Activated naive CD4-positive, alpha-beta T cell treated with Interleukin-2 at 50 U/mL for 16 hours (primary cell): ENCODE measurements around the gene MTUS2.

Source experiments
- DNase-seq: peaks from one replicate; pipeline ENCODE4 v3.0.0-alpha.2; 2020

MTUS2 gene

GRCh38 chr13:29536853-29537252 is 716.7 kb downstream of the MTUS2 start:
- no peak for DNase-seq

- no peak for DNase-seq
These were observed 717.9 kb downstream of the MTUS2 start for GRCh38 chr13:29537736-29538651.

GRCh38 chr13:29538652-29539040 is 718.5 kb downstream of the MTUS2 start:
- DNase-seq = no peak

GRCh38 chr13:29539856-29540255 is 719.7 kb downstream of the MTUS2 start:
- no peak for DNase-seq

GRCh38 chr13:29540334-29540733 is 720.2 kb downstream of the MTUS2 start:
- DNase-seq = no peak

GRCh38 chr13:29540799-29541198 is 720.7 kb downstream of the MTUS2 start:
- DNase-seq = no peak

- DNase-seq = no peak
These were observed 721.3 kb downstream of the MTUS2 start for GRCh38 chr13:29541400-29541799.

GRCh38 chr13:29542381-29542780 is 722.2 kb downstream of the MTUS2 start:
- no peak for DNase-seq

- peak; percentile 51 for DNase-seq
These were observed 723.4 kb downstream of the MTUS2 start for GRCh38 chr13:29543230-29544215.

GRCh38 chr13:29545988-29546387 is 725.8 kb downstream of the MTUS2 start:
- no peak for DNase-seq

- DNase-seq = no peak
These were observed 726.5 kb downstream of the MTUS2 start for GRCh38 chr13:29546662-29547061.

GRCh38 chr13:29547153-29547552 is 727.0 kb downstream of the MTUS2 start:
- no peak for DNase-seq

GRCh38 chr13:29548722-29549121 is 728.6 kb downstream of the MTUS2 start:
- DNase-seq = no peak

- no peak for DNase-seq
These were observed 730.4 kb downstream of the MTUS2 start for GRCh38 chr13:29550430-29550988.

- no peak for DNase-seq
These were observed 731.1 kb downstream of the MTUS2 start for GRCh38 chr13:29551214-29551613.
